Panc1 (cell line): ENCODE results near the gene APMAP. TPM values are rescaled to one million over a fixed set of nuclear protein-coding genes. Genes with fewer than 3 reads are reported as not detected.

ENCODE experiments used
- ATAC-seq: fragments of 200-7000 bp; cut with Tn5 transposase; 2 replicates; pipeline ENCODE4 v1.9.1; 2020; ENCODE audit warnings: mild to moderate bottlenecking, moderate library complexity
- BruUV-seq: library from RNA; stranded (reverse); fragments of 400-500 nt; replicated peaks from 2 replicates; lab custom pipeline; 2021; lab: Mats Ljungman, UMichigan
- CTCF ChIA-PET: fragments of 300-600 bp; sonication (Branson Sonifier 250); formaldehyde crosslinking; loops from one replicate; lab custom pipeline; 2022; ENCODE audit warnings: antibody characterized with exemption; lab: Charles Lee
- POLR2A ChIA-PET: fragments of 300-600 bp; sonication (Branson Sonifier 250); formaldehyde crosslinking; loops from one replicate; lab custom pipeline; 2022; ENCODE audit warnings: antibody characterized with exemption; lab: Charles Lee
- DNase-seq: peaks from one replicate; pipeline ENCODE4 v3.0.0-alpha.2; 2010; ENCODE audit warnings: low read depth, low spot score
- H3K27ac ChIP-seq: 2 replicates; pipeline ENCODE4 v1.5.1; 2011; ENCODE audit warnings: mild to moderate bottlenecking, low read length, inconsistent platforms
- H3K27me3 ChIP-seq: fragments of 200-500 bp; sonication (Bioruptor generic); 2 replicates; pipeline ENCODE4 v1.6.0; 2014; ENCODE audit warnings: low read length, inconsistent platforms; ENCODE audit not compliant: control insufficient read depth, insufficient read depth
- H3K36me3 ChIP-seq: fragments of 200-500 bp; sonication (Bioruptor generic); 2 replicates; pipeline ENCODE4 v1.5.1; 2014; ENCODE audit warnings: inconsistent platforms, mild to moderate bottlenecking, low read length, moderate library complexity; ENCODE audit not compliant: control insufficient read depth, insufficient read depth
- H3K4me1 ChIP-seq: 2 replicates; pipeline ENCODE4 v1.5.1; 2011; ENCODE audit warnings: inconsistent platforms, mild to moderate bottlenecking, low read length, moderate library complexity; ENCODE audit not compliant: control insufficient read depth, insufficient read depth
- H3K4me3 ChIP-seq, 2 experiments: 2 replicates each; pipeline ENCODE4 v1.5.1; 2011 to 2012; ENCODE audit warnings: low read depth in 2 of 2, low read length in 2 of 2, mild to moderate bottlenecking in 2 of 2, inconsistent platforms in 1 of 2, moderate library complexity in 1 of 2
- H3K9me3 ChIP-seq: fragments of 200-500 bp; sonication (Bioruptor generic); 2 replicates; pipeline ENCODE4 v1.5.1; 2014; ENCODE audit warnings: low read depth, mild to moderate bottlenecking, inconsistent platforms, low read length, moderate library complexity; ENCODE audit not compliant: control insufficient read depth, insufficient read depth
- POLR2AphosphoS5 ChIP-seq: IDR thresholded peaks from 2 replicates; pipeline ENCODE4 v1.6.1; 2012; ENCODE audit warnings: mild to moderate bottlenecking, low read depth, low read length, moderate library complexity
- SIN3A ChIP-seq: IDR thresholded peaks from 2 replicates; pipeline ENCODE4 v1.6.1; 2012; ENCODE audit warnings: low read depth, mild to moderate bottlenecking, low read length, moderate library complexity, borderline replicate concordance; ENCODE audit not compliant: insufficient read depth
- TCF7L2 ChIP-seq: IDR thresholded peaks from 2 replicates; pipeline ENCODE4 v1.6.1; 2011; ENCODE audit warnings: mild to moderate bottlenecking, low read depth, low read length, inconsistent platforms
- in situ Hi-C: cut with HindIII; loops from 2 replicates; pipeline ENCODE4 v1.10.0; 2016; ENCODE audit warnings: low sequenced_read_pairs, low pct_unique_long_range_greater_than_20kb
- intact Hi-C: fragments of 100-400 bp; cut with micrococcal nuclease; formaldehyde crosslinking; loops from one replicate; pipeline ENCODE4 v1.10.0; 2022; ENCODE audit not compliant: unreplicated experiment
- total RNA-seq: library from RNA; stranded (reverse); gene quantifications from one replicate; pipeline ENCODE4 v1.2.1, GENCODE V29; 2021; ENCODE audit not compliant: unreplicated experiment
- TF ChIP-seq, protein P1 (sequence below), 2 experiments: IDR thresholded peaks; 2 replicates each; pipeline ENCODE4 v1.6.1; 2011 to 2012; ENCODE audit warnings: low read depth in 2 of 2, control low read depth in 1 of 2, low read length in 1 of 2, mild to moderate bottlenecking in 1 of 2, moderate library complexity in 1 of 2; ENCODE audit not compliant: insufficient read depth in 1 of 2
- TF ChIP-seq, protein P2 (sequence below): fragments of 450-650 bp; IDR thresholded peaks from 2 replicates; pipeline ENCODE4 v1.5.1; 2017; ENCODE audit warnings: mild to moderate bottlenecking

The APMAP gene
- total RNA-seq, 1 experiment from 2014 or later, result 165 TPM

DNA sequence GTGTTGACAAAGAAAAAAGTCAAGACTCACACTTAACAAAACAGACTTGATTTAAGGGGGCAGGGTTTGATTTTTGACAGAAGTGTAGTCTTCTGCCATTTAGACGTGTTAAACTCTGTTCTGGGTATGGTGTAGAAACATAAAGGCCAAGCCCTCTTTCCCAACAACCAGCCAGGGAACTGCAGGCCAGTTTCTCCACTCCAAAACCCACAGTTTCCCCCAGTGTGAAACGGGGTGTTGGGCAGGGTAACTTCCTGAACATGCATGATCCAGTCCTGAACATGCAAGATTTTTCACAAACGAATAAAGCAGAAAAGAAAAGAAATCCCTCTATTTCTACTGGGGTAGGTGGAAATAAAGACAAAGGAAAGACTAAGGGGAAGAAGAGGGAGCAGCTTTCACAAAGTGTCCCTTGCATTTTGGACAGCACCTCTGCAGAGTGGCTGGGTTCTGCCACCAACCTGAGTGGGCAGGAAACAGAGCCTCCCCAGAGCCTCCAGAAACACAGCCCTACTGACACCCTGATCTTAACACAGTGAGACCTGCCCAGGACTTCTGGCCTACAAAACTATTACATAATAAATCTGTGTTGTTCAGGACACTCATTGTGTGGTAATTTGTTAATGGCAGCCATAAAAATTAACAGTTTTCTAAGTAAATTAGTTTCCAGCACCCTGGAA lies 7.5 kb downstream of the APMAP start:
- in situ Hi-C loops, result no loop called here
- intact Hi-C loops, result no loop called here
- TF ChIP-seq TCF7L2, result no peak
- no peak for TF ChIP-seq SIN3A
- TF ChIP-seq, protein P1, sequence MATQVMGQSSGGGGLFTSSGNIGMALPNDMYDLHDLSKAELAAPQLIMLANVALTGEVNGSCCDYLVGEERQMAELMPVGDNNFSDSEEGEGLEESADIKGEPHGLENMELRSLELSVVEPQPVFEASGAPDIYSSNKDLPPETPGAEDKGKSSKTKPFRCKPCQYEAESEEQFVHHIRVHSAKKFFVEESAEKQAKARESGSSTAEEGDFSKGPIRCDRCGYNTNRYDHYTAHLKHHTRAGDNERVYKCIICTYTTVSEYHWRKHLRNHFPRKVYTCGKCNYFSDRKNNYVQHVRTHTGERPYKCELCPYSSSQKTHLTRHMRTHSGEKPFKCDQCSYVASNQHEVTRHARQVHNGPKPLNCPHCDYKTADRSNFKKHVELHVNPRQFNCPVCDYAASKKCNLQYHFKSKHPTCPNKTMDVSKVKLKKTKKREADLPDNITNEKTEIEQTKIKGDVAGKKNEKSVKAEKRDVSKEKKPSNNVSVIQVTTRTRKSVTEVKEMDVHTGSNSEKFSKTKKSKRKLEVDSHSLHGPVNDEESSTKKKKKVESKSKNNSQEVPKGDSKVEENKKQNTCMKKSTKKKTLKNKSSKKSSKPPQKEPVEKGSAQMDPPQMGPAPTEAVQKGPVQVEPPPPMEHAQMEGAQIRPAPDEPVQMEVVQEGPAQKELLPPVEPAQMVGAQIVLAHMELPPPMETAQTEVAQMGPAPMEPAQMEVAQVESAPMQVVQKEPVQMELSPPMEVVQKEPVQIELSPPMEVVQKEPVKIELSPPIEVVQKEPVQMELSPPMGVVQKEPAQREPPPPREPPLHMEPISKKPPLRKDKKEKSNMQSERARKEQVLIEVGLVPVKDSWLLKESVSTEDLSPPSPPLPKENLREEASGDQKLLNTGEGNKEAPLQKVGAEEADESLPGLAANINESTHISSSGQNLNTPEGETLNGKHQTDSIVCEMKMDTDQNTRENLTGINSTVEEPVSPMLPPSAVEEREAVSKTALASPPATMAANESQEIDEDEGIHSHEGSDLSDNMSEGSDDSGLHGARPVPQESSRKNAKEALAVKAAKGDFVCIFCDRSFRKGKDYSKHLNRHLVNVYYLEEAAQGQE (IDR thresholded peaks at IDR 0.05; ENCODE audit: insufficient read depth in 1 of 2, low read depth in 2 of 2, low read length in 1 of 2), result no peak
- TF ChIP-seq, protein P2, sequence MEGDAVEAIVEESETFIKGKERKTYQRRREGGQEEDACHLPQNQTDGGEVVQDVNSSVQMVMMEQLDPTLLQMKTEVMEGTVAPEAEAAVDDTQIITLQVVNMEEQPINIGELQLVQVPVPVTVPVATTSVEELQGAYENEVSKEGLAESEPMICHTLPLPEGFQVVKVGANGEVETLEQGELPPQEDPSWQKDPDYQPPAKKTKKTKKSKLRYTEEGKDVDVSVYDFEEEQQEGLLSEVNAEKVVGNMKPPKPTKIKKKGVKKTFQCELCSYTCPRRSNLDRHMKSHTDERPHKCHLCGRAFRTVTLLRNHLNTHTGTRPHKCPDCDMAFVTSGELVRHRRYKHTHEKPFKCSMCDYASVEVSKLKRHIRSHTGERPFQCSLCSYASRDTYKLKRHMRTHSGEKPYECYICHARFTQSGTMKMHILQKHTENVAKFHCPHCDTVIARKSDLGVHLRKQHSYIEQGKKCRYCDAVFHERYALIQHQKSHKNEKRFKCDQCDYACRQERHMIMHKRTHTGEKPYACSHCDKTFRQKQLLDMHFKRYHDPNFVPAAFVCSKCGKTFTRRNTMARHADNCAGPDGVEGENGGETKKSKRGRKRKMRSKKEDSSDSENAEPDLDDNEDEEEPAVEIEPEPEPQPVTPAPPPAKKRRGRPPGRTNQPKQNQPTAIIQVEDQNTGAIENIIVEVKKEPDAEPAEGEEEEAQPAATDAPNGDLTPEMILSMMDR, result no peak
- no peak for TF ChIP-seq POLR2AphosphoS5
- ChIA-PET CTCF (no interaction called here), POLR2A (no interaction called here)
- BruUV-seq, result no TSS peak
- Histone ChIP-seq H3K4me3 (no peak overlapping the region), H3K4me1 (peaks cover 3% of the 10 kb centered on the region; the same call in 1 of the 2 replicates), H3K36me3 (peaks cover 2% of the 10 kb centered on the region), H3K27me3 (no peaks in the 10 kb centered on the region), H3K9me3 (peaks cover 8% of the 10 kb centered on the region; the same call in 1 of the 2 replicates), H3K27ac (no peak overlapping the region)
- DNase-seq (no peak), ATAC-seq (no peak)

DNA sequence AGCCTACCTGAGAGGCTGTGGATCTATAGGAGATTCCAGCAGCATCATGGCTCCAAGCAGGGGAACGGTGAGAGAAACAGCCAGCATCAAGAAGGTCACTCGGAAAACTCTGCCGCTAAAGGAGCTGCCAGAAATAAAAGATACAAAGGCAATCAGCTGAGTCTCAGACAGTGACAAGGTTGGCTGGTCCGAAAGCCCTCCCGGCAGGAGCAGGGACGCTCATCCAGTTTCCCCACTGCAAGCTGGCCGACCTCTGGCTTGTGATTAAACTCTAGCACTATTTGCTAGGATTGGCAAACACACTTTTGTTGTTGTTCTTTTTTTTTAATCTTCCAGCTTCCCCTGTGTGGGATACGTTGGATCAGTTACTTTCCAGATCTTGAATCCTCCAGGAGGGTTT lies 8.7 kb downstream of the APMAP start:
- peaks cover 8% of the 10 kb centered on the region; the same call in 1 of the 2 replicates for H3K9me3 ChIP-seq
- H3K27me3 ChIP-seq, result no peaks in the 10 kb centered on the region
- DNase-seq (no peak), ATAC-seq (no peak)
- in situ Hi-C loops (no loop called here), intact Hi-C loops (no loop called here)
- no peak for TF ChIP-seq SIN3A
- no peak for TF ChIP-seq POLR2AphosphoS5
- no peak for TF ChIP-seq TCF7L2
- TF ChIP-seq, protein P1 (IDR thresholded peaks at IDR 0.05; ENCODE audit: insufficient read depth in 1 of 2, low read depth in 2 of 2, low read length in 1 of 2), result no peak
- TF ChIP-seq, protein P2, result no peak
- CTCF ChIA-PET, result no interaction called here
- no peak overlapping the region for H3K27ac ChIP-seq
- POLR2A ChIA-PET, result no interaction called here
- BruUV-seq, result no TSS peak
- H3K4me3 ChIP-seq, result no peak overlapping the region
- H3K4me1 ChIP-seq, result 0 out of 2 replicates have a peak, but pooled peaks cover 3% of the 10 kb centered on the region
- peaks cover 2% of the 10 kb centered on the region for H3K36me3 ChIP-seq
